ENCODE data around the gene IL34. TPM values are rescaled to one million over a fixed set of nuclear protein-coding genes. Genes with fewer than 3 reads are reported as not detected.

Gene IL34
- polyA plus RNA-seq, 4 donors = 1.5 to 25.2 (median 6.5) TPM; not detected in 1

GRCh38 chr16:70709457-70709856 is 63.1 kb downstream of the IL34 start:
- DNase-seq = no peak
- Histone ChIP-seq H3K27ac (ENCODE audit: low read depth in 1 of 3, low read length in 2 of 3) (peak overlapping the region in 2 of 3 donors; percentile 22 to 30), H3K27me3 (ENCODE audit: control insufficient read depth in 3 of 3, insufficient read depth in 3 of 3, low read length in 3 of 3) (no peaks in the 10 kb centered on the region), H3K9me3 (ENCODE audit: control insufficient read depth in 2 of 2, insufficient read depth in 1 of 2, low read depth in 1 of 2, low read length in 1 of 2) (no peaks in the 10 kb centered on the region), H3K4me3 (ENCODE audit: low read depth in 1 of 3, low read length in 3 of 3) (no peak overlapping the region), H3K36me3 (ENCODE audit: control insufficient read depth in 3 of 3, insufficient read depth in 2 of 3, low read depth in 1 of 3, low read length in 3 of 3) (peaks cover 0 to 68% (median 0%) of the 10 kb centered on the region in 3 donors), H3K4me1 (ENCODE audit: control insufficient read depth in 3 of 3, insufficient read depth in 2 of 3, low read depth in 1 of 3, low read length in 2 of 3) (peaks cover 0 to 22% (median 4%) of the 10 kb centered on the region in 3 donors)
- no peak for FAIRE-seq
- whole genome bisulfite sequencing, 3 donors = 63 to 85% (median 70%) methylated on average over 5 of the region's 5 CpGs

- H3K4me1 ChIP-seq (ENCODE audit: control insufficient read depth in 3 of 3, insufficient read depth in 2 of 3, low read depth in 1 of 3, low read length in 2 of 3) = peaks cover 0 to 22% (median 3%) of the 10 kb centered on the region in 3 donors
- FAIRE-seq (no peak), DNase-seq (no peak)
- H3K27ac ChIP-seq (ENCODE audit: low read depth in 1 of 3, low read length in 2 of 3) = peak overlapping the region in 2 of 3 donors; percentile 22 to 30
- peaks cover 0 to 68% (median 0%) of the 10 kb centered on the region in 3 donors for H3K36me3 ChIP-seq (ENCODE audit: control insufficient read depth in 3 of 3, insufficient read depth in 2 of 3, low read depth in 1 of 3, low read length in 3 of 3)
- H3K27me3 ChIP-seq (ENCODE audit: control insufficient read depth in 3 of 3, insufficient read depth in 3 of 3, low read length in 3 of 3) = no peaks in the 10 kb centered on the region
- 53 to 59% (median 55%) methylated on average over 7 of the region's 7 CpGs for WGBS, 3 donors
- no peak overlapping the region for H3K4me3 ChIP-seq (ENCODE audit: low read depth in 1 of 3, low read length in 3 of 3)
- no peaks in the 10 kb centered on the region for H3K9me3 ChIP-seq (ENCODE audit: control insufficient read depth in 2 of 2, insufficient read depth in 1 of 2, low read depth in 1 of 2, low read length in 1 of 2)
These were observed 63.6 kb downstream of the IL34 start for GRCh38 chr16:70709942-70710341.

Other genes starting within 250 kb of the IL34 start
- gene ST3GAL2, start 207.5 kb upstream of the IL34 start, polyA plus RNA-seq = 10 to 100 TPM in 1 of 4 donors, 1 to 10 TPM in 3; 5.6 to 16.3 (median 8.4) TPM
- 10 to 100 TPM; 19.6 to 43.5 (median 24.4) TPM for gene FCSK, start 192.0 kb upstream of the IL34 start, polyA plus RNA-seq
- gene COG4, start 123.0 kb upstream of the IL34 start, polyA plus RNA-seq = 10 to 100 TPM; 48.1 to 93.5 (median 54.3) TPM
- 100 to 1,000 TPM in 1 of 4 donors, 10 to 100 TPM in 3; 33.3 to 203 (median 69.3) TPM for gene SF3B3, start 122.7 kb upstream of the IL34 start, polyA plus RNA-seq
- gene MTSS2, start 39.5 kb downstream of the IL34 start, polyA plus RNA-seq = 10 to 100 TPM in 2 of 4 donors, 1 to 10 TPM in 2; 2.9 to 15.2 (median 11.0) TPM
- gene VAC14, start 154.6 kb downstream of the IL34 start, polyA plus RNA-seq = 10 to 100 TPM; 26.6 to 38.7 (median 32.0) TPM